ENCODE data around the gene AGXT2.
"Not testable (repeated sequence)": the region's sequence is repeated elsewhere in the genome, so short reads cannot be mapped to it uniquely, and the experiment has no call there.

The AGXT2 gene

GRCh38 chr5:35050541-35051126 lies 2.9 kb upstream of the AGXT2 start:
- DNase-seq, result no peak

DNA sequence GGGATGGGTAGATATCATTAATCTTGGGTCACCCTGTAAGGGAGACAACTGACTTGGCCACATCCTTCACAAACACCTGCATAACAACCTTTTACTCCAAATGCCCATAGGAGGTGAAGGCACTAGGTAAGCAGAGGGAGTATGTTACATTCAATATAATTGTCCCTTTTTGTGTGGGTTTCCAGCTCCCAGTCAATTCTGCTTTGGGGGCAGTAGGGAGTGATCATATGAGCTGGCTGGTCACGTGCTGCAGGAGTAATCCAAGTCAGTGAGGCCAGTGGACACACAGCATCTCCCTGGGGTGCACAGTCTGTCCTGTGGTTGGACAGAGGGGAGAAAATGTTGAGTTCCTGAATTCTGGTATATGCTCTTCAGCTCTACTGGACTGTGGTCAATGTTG lies 1.2 kb upstream of the AGXT2 start:
- no peak for DNase-seq

DNA sequence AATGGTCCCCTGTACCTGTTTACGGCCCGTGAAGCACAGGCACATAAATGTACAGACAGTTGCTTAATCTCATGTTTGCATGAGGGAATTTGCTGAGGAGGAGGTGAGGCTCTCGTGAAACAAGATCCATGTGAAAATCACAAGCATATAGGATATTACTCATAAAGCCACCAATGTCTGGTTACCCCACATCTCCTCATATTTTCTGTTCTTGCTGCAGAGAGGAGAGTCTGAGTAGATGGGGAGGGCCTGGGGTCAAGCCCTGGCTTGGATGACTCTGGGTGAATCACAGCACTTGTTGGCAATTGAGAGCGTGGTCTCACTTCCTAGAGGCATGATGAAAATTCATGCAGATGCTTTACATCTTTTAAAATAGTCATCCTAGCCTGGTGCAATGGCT lies 975 bp downstream of the AGXT2 start:
- peak; percentile 4 for DNase-seq

DNA sequence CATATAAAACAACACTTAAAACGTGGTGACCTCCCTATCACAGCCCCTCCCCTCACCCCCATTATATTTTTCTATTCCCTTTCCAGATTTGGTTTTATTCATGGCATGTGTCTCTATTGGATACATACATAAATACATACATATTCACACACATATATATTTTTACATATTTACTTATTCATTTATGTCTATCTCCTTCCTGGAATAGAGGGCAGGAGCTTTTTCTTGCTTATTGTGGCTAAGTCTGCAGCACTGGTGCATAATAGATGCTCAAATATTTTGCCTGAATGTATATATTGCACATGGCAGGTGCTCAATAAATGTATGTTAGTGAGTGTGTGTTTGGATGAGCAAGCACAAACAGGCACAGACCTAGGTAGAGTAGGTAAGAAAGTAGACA lies 2.5 kb downstream of the AGXT2 start:
- no peak for DNase-seq

DNA sequence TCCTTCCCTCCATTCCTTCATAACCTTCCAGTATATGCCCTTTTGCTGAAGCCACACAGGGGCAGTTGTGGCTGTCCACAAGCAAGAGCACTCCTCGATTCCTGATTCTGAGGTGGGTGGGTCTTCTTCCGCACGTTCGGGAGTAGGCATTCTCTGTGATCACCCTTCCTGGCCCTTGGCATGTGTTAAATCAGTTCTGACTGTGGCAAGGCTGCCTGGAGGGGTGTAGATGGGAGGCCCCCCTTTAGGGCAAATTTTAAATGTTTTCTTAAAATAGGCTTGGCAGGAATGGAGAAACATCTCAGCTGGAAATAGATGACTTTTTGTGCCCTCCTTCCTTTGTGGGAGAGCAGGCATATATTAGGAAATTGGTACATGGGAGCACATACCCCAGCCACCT lies 3.1 kb downstream of the AGXT2 start:
- DNase-seq, result no peak

- no peak for DNase-seq
Measured at GRCh38 chr5:35042781-35043180, 5.0 kb downstream of the AGXT2 start.

DNA sequence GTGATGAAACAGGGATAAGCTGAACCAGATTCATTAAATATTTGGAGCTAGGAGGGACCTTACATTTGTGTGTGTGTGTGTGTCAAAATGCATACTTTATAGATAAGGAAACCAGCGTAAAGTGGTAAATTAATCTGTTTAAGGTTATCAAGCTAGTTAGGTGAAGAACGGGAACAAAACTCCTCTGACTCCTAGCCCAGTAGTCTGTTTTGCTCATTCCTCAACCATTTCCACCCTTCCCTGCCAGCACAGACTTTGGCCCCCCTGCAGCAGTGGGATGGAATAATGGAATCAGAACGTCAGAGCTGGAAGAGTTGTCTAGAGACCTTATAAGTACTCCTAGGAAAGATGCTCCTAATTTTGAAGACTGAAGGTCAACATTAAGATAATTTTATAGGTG lies 6.5 kb downstream of the AGXT2 start:
- DNase-seq, result no peak

- no peak for DNase-seq
Measured at GRCh38 chr5:35038891-35039290, 8.9 kb downstream of the AGXT2 start.

- no peak for DNase-seq
Measured at GRCh38 chr5:35036536-35036935, 11.2 kb downstream of the AGXT2 start.

DNA sequence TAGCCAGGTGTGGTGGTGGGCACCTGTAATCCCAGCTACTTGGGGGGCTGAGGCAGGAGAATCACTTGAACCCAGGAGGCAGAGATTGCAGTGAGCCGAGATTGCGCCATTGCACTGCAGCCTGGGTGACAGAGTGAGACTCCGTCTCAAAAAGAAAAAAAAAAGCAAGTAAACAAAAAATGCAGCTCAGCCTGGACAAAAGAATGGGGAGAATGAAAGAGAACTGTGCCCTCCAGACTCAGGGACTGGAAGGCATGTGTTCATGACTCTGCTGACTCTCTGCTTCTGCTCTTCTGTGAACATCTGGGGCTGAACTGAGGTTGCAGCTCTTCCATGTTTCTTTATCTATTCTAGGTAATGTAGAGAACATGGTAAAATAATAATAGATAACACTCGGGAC lies 11.8 kb downstream of the AGXT2 start:
- DNase-seq, result not testable (repeated sequence)

GRCh38 chr5:35035271-35035670 lies 12.5 kb downstream of the AGXT2 start:
- DNase-seq, result no peak

- DNase-seq, result no peak
Measured at GRCh38 chr5:35032356-35032755, 15.4 kb downstream of the AGXT2 start.

GRCh38 chr5:35031276-35031675 lies 16.5 kb downstream of the AGXT2 start:
- DNase-seq, result no peak

- DNase-seq, result no peak
Measured at GRCh38 chr5:35030426-35031100, 17.2 kb downstream of the AGXT2 start.

- DNase-seq, result no peak
Measured at GRCh38 chr5:35029333-35029732, 18.4 kb downstream of the AGXT2 start.

- DNase-seq, result no peak
Measured at GRCh38 chr5:35026941-35027340, 20.8 kb downstream of the AGXT2 start.

DNA sequence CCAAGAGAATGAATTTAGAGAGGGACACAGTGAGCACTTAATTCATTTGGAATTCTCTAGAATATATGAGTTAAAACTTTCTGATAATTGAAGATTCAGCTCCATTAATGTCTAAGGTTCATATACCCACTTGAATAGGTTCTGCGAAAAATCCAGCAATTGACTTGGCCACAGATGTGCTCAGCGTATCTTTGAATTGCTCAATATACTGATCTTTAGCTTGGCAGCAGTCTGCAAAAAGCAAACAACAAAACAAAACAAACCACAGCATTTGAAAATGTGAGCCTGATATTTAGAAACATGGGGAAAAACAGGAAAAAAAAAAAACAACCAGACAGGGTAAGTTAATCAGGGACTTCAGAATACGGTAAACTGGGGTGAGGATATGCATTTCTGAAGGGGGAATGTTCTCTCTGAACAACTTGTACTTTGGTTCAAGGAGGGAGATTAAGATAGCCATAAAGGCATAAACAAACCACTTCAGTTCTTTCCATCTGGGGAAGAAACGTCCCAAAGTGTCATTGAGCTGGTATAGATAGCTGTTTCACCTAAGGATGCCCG lies 21.4 kb downstream of the AGXT2 start:
- DNase-seq, result no peak

- DNase-seq, result no peak
Measured at GRCh38 chr5:35024911-35025510, 22.7 kb downstream of the AGXT2 start.

GRCh38 chr5:35023391-35024178 lies 24.2 kb downstream of the AGXT2 start:
- no peak for DNase-seq

- DNase-seq, result no peak
Measured at GRCh38 chr5:35016174-35017051, 31.3 kb downstream of the AGXT2 start.

DNA sequence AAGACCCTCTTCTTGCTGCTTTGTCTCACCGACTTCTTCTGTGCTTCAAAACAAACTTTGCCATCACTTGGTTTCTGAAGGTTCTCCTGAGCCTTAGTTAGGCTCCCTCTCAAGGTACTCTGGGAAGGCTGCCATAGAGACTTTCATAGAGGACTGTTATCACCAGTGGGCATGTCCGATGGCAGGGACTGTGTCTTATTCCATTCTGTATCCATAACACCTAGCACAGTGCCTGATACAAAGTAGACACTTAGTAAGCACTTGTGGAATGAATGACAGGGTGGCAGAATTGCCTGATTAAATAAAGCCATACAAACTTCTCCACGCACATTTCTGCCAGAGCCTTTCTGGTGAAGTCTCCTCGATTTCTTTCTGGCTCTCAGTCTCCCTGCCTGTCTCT lies 32.7 kb downstream of the AGXT2 start:
- DNase-seq, result no peak

DNA sequence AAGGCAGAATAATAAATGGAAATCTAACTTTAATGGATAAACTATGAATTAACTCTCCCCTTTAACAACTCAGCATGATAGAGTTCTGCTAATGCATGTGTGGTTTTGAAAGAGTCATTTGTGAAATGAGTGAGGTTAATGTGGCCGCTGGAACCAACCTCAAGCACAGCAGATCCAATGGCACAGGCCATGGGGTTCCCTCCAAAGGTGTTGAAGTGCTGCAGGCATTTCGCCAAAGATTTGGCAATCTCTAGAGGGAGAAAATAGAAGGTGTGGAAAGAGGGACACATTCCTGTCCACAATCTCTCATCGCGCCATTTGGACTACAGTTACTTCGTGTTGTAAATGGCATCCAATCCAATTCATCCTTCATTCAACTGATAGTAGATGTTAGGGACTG lies 35.0 kb downstream of the AGXT2 start:
- DNase-seq, result no peak

- no peak for DNase-seq
Measured at GRCh38 chr5:35012365-35012764, 35.4 kb downstream of the AGXT2 start.
